Esophagus squamous epithelium (tissue), 4 donors: Measurements from ENCODE around the gene ABHD4.

ENCODE experiments used
- POLR2A ChIP-seq, 4 donors: fragments of 450-650 bp; IDR thresholded peaks; one replicate each; pipeline ENCODE4 v1.6.1; 2017; ENCODE audit warnings: antibody characterized with exemption in 4 of 4, mild to moderate bottlenecking in 4 of 4, moderate library complexity in 3 of 4
- TF ChIP-seq, protein P1 (sequence below), 6 experiments: fragments of 450-650 bp in 4 of 6; fragments of 200-600 bp in 2 of 6; sonication (generic) in 2 of 6; IDR thresholded peaks; one replicate each; pipeline ENCODE4 v1.5.1; 2016 to 2019; ENCODE audit warnings: antibody characterized with exemption in 6 of 6, mild to moderate bottlenecking in 4 of 6, moderate library complexity in 4 of 6

DNA sequence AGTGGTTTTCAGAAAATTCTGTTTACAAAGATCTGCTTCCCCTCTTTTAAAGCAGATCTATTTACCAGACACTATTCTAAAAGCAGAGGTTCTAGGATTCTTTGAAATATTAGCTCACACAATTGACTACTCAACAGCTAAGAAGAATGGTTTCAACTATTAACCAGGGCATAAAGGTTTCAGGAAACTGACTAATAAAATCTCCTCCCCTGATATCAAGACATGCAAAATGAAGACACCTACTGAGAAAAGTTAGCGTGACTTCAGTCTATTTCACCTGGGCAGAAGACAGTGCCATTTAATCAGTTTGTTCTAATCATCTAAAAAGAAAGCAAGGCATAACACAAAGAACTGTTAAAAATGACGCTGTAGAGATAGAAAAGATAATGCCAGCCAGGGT is 31.3 kb upstream of the ABHD4 start:
- TF ChIP-seq, protein P1, sequence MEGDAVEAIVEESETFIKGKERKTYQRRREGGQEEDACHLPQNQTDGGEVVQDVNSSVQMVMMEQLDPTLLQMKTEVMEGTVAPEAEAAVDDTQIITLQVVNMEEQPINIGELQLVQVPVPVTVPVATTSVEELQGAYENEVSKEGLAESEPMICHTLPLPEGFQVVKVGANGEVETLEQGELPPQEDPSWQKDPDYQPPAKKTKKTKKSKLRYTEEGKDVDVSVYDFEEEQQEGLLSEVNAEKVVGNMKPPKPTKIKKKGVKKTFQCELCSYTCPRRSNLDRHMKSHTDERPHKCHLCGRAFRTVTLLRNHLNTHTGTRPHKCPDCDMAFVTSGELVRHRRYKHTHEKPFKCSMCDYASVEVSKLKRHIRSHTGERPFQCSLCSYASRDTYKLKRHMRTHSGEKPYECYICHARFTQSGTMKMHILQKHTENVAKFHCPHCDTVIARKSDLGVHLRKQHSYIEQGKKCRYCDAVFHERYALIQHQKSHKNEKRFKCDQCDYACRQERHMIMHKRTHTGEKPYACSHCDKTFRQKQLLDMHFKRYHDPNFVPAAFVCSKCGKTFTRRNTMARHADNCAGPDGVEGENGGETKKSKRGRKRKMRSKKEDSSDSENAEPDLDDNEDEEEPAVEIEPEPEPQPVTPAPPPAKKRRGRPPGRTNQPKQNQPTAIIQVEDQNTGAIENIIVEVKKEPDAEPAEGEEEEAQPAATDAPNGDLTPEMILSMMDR (IDR thresholded peaks at IDR 0.05): no peak
- TF ChIP-seq POLR2A (IDR thresholded peaks at IDR 0.05): no peak
